Fibroblast of upper back skin (primary cell): ENCODE results near the gene CALCOCO1.
"Not testable (repeated sequence)": the region's sequence is repeated elsewhere in the genome, so short reads cannot be mapped to it uniquely, and the experiment has no call there.

Source experiments
- DNase-seq: peaks from one replicate; pipeline ENCODE4 v3.0.0-alpha.2; 2013

Gene CALCOCO1

GRCh38 chr12:53696285-53696654 lies 31.0 kb downstream of the CALCOCO1 start:
- DNase-seq, result peak; percentile 72

GRCh38 chr12:53695152-53696145 lies 31.8 kb downstream of the CALCOCO1 start:
- peak; percentile 57 for DNase-seq

- DNase-seq, result no peak
These were observed 32.5 kb downstream of the CALCOCO1 start for GRCh38 chr12:53694756-53695151.

- no peak for DNase-seq
These were observed 39.1 kb downstream of the CALCOCO1 start for GRCh38 chr12:53688134-53688533.

GRCh38 chr12:53686436-53686835 lies 40.8 kb downstream of the CALCOCO1 start:
- no peak for DNase-seq

- DNase-seq, result no peak
These were observed 42.5 kb downstream of the CALCOCO1 start for GRCh38 chr12:53684654-53685220.

GRCh38 chr12:53683983-53684382 lies 43.3 kb downstream of the CALCOCO1 start:
- DNase-seq, result no peak

- DNase-seq, result no peak
These were observed 43.8 kb downstream of the CALCOCO1 start for GRCh38 chr12:53683494-53683893.

- not testable (repeated sequence) for DNase-seq
These were observed 47.2 kb downstream of the CALCOCO1 start for GRCh38 chr12:53680061-53680460.

- DNase-seq, result no peak
These were observed 49.5 kb downstream of the CALCOCO1 start for GRCh38 chr12:53677800-53678148.

GRCh38 chr12:53677016-53677799 lies 50.0 kb downstream of the CALCOCO1 start:
- peak; percentile 50 for DNase-seq

GRCh38 chr12:53676656-53677015 lies 50.6 kb downstream of the CALCOCO1 start:
- peak; percentile 55 for DNase-seq

- peak; percentile 99 for DNase-seq
These were observed 51.3 kb downstream of the CALCOCO1 start, which contains the start of gene ATP5MC2 for GRCh38 chr12:53675701-53676607. TSS of gene ATP5MC2 (minus strand) at chr12:53676083. CDS start at chr12:53672614, 3,469 bp downstream.

GRCh38 chr12:53674977-53675700 lies 52.1 kb downstream of the CALCOCO1 start:
- no peak for DNase-seq

- no peak for DNase-seq
These were observed 56.3 kb downstream of the CALCOCO1 start for GRCh38 chr12:53670971-53671370.

GRCh38 chr12:53670308-53670707 lies 56.9 kb downstream of the CALCOCO1 start:
- DNase-seq, result no peak

GRCh38 chr12:53667080-53667479 lies 60.2 kb downstream of the CALCOCO1 start:
- DNase-seq, result no peak

GRCh38 chr12:53664936-53665335 lies 62.3 kb downstream of the CALCOCO1 start:
- DNase-seq, result no peak

GRCh38 chr12:53664191-53664590 lies 63.1 kb downstream of the CALCOCO1 start:
- no peak for DNase-seq

- no peak for DNase-seq
These were observed 67.2 kb downstream of the CALCOCO1 start for GRCh38 chr12:53660041-53660440.

GRCh38 chr12:53659571-53659981 lies 67.7 kb downstream of the CALCOCO1 start:
- no peak for DNase-seq
